ENCODE data around the gene MRPS6.

GRCh38 chr21:34166468-34166867 lies 93.1 kb downstream of the MRPS6 start:
- TF ChIP-seq CTCF (CRISPR knock-in tag; IDR thresholded peaks at IDR 0.05), result no peak
- TF ChIP-seq RAD51 (IDR thresholded peaks at IDR 0.05; ENCODE audit: borderline replicate concordance), result no peak
- no peak for TF ChIP-seq ZNF530 (CRISPR knock-in tag; IDR thresholded peaks at IDR 0.05; ENCODE audit: low read depth)
- no peak for TF ChIP-seq ZNF331 (CRISPR knock-in tag; IDR thresholded peaks at IDR 0.05)
- no peak for TF ChIP-seq POLR2AphosphoS5 (IDR thresholded peaks at IDR 0.05; ENCODE audit: low read depth, low read length)
- TF ChIP-seq ZNF274 (CRISPR knock-in tag; IDR thresholded peaks at IDR 0.05), result no peak

Measured in HepG2 (cell line).